GM18870 (cell line): ENCODE measurements around the gene IRGC.

ENCODE experiments used
- ATAC-seq: cut with Tn5 transposase; IDR thresholded peaks from one replicate; pipeline ENCODE4 v1.9.1; 2021; ENCODE audit warnings: moderate library complexity; ENCODE audit not compliant: unreplicated experiment

IRGC gene

GRCh38 chr19:43721469-43722048 lies 5.7 kb downstream of the IRGC start:
- no peak for ATAC-seq

- no peak for ATAC-seq
Measured at GRCh38 chr19:43723588-43723987, 7.7 kb downstream of the IRGC start.

GRCh38 chr19:43724896-43725295 lies 9.0 kb downstream of the IRGC start:
- ATAC-seq: no peak

- no peak for ATAC-seq
Measured at GRCh38 chr19:43725468-43725867, 9.6 kb downstream of the IRGC start.

GRCh38 chr19:43726736-43727592 lies 11.1 kb downstream of the IRGC start:
- ATAC-seq: no peak

GRCh38 chr19:43727593-43727853 lies 11.6 kb downstream of the IRGC start:
- no peak for ATAC-seq

- ATAC-seq: no peak
Measured at GRCh38 chr19:43729919-43730318, 14.0 kb downstream of the IRGC start.

- no peak for ATAC-seq
Measured at GRCh38 chr19:43731346-43731745, 15.5 kb downstream of the IRGC start.

GRCh38 chr19:43731846-43732245 lies 16.0 kb downstream of the IRGC start:
- ATAC-seq: no peak

- no peak for ATAC-seq
Measured at GRCh38 chr19:43735013-43735412, 19.1 kb downstream of the IRGC start.

GRCh38 chr19:43735957-43736356 lies 20.1 kb downstream of the IRGC start:
- no peak for ATAC-seq

- ATAC-seq: no peak
Measured at GRCh38 chr19:43738780-43739211, 22.9 kb downstream of the IRGC start.

- ATAC-seq: no peak
Measured at GRCh38 chr19:43739439-43740235, 23.8 kb downstream of the IRGC start.

- no peak for ATAC-seq
Measured at GRCh38 chr19:43741075-43741825, 25.4 kb downstream of the IRGC start.

- no peak for ATAC-seq
Measured at GRCh38 chr19:43743059-43743458, 27.2 kb downstream of the IRGC start.

- ATAC-seq: no peak
Measured at GRCh38 chr19:43747557-43748204, 31.8 kb downstream of the IRGC start.

GRCh38 chr19:43748205-43748594 lies 32.3 kb downstream of the IRGC start:
- no peak for ATAC-seq

GRCh38 chr19:43748685-43749084 lies 32.8 kb downstream of the IRGC start:
- no peak for ATAC-seq

GRCh38 chr19:43749152-43749551 lies 33.3 kb downstream of the IRGC start:
- ATAC-seq: no peak

GRCh38 chr19:43749898-43750297 lies 34.0 kb downstream of the IRGC start:
- ATAC-seq: no peak
